Measurements from ENCODE around the gene IKZF2. TPM values are rescaled to one million over a fixed set of nuclear protein-coding genes. Genes with fewer than 3 reads are reported as not detected.
A peak's percentile ranks its signal among the peaks of the same experiment; 100 is the strongest.

IKZF2 gene
- total RNA-seq, 3 donors from 2014 or later: 5.6 to 11.1 (median 8.6) TPM

DNA sequence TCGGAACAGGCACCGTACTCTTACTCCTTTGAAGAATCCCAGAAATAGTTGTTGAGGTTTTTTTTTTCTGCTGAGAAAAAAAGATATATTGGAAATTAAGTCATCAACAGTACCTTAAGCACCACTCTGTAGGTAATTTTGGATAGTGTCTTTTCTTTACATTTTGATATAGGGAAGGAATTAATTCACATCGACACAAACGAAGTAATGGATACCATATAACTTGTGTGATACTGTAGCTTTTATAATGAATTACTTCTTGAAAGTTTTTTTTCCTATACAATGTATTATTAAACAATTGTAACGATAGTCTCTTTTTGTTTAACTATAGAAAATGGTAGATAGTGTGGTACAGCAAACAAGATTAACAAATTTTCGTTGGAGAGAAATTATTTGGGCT is 1.5 kb upstream of the IKZF2 start:
- Histone ChIP-seq H3K4me1 (ENCODE audit: low read depth) (peaks cover 5% of the 10 kb centered on the region), H3K9me3 (no peaks in the 10 kb centered on the region), H3K4me3 (no peak overlapping the region), H3K36me3 (ENCODE audit: low read depth) (no peaks in the 10 kb centered on the region)
- DNase-seq: no peak
- ATAC-seq: no peak
- TF ChIP-seq, protein P1, sequence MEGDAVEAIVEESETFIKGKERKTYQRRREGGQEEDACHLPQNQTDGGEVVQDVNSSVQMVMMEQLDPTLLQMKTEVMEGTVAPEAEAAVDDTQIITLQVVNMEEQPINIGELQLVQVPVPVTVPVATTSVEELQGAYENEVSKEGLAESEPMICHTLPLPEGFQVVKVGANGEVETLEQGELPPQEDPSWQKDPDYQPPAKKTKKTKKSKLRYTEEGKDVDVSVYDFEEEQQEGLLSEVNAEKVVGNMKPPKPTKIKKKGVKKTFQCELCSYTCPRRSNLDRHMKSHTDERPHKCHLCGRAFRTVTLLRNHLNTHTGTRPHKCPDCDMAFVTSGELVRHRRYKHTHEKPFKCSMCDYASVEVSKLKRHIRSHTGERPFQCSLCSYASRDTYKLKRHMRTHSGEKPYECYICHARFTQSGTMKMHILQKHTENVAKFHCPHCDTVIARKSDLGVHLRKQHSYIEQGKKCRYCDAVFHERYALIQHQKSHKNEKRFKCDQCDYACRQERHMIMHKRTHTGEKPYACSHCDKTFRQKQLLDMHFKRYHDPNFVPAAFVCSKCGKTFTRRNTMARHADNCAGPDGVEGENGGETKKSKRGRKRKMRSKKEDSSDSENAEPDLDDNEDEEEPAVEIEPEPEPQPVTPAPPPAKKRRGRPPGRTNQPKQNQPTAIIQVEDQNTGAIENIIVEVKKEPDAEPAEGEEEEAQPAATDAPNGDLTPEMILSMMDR (IDR thresholded peaks at IDR 0.05): no peak
- intact Hi-C loops (cut with DNase I, micrococcal nuclease): loop anchor here (2.0 to 10.0 kb wide), 2 partner anchors 376 to 378 kb away; no protein-coding TSS in a partner anchor

DNA sequence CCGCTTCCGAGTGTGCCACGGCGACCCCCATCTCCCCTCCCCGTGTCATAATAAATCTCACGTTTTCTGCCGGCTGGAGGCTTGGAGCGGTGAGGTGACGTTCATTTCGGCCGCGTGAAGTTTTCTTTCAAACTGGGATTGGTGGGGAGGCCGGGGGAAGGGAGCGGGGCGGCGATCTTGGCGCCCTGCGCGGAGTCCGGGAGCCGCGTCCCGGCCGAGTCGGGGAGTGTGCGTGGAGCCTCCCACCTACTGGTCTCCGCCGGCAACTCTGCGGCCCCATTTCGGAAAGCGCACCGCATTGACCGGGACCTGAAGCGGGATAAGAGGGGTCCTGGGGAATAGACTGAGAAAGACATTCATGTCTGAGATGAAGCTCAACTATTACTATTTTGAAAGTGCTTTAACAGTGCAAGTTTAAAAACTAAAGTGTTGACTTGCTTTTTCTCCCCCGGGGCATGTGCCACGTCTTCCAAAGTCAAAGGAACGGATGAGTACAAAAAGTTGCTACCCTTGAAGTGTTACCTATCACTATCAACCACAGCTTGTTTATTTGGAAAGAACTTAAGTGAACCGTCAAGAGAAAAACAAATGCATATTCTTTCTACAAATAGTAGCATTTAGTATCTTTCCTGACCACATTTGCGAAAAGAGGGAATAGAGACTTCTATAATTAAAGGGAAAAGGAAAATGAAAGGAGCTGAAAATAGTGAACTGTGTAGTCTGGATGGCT is 818 bp upstream of the IKZF2 start:
- intact Hi-C loops (cut with DNase I, micrococcal nuclease): loop anchor here (2.0 to 10.0 kb wide), 2 partner anchors 375 to 377 kb away; no protein-coding TSS in a partner anchor
- ATAC-seq (peak; percentile 76), DNase-seq (peak; percentile 71 to 82 (median 79))
- H3K9me3 ChIP-seq: no peaks in the 10 kb centered on the region
- TF ChIP-seq, protein P1 (IDR thresholded peaks at IDR 0.05): peak; percentile 39
- H3K36me3 ChIP-seq (ENCODE audit: low read depth): no peaks in the 10 kb centered on the region
- H3K4me3 ChIP-seq: peak overlapping the region; percentile 82
- H3K4me1 ChIP-seq (ENCODE audit: low read depth): peaks cover 5% of the 10 kb centered on the region

DNA sequence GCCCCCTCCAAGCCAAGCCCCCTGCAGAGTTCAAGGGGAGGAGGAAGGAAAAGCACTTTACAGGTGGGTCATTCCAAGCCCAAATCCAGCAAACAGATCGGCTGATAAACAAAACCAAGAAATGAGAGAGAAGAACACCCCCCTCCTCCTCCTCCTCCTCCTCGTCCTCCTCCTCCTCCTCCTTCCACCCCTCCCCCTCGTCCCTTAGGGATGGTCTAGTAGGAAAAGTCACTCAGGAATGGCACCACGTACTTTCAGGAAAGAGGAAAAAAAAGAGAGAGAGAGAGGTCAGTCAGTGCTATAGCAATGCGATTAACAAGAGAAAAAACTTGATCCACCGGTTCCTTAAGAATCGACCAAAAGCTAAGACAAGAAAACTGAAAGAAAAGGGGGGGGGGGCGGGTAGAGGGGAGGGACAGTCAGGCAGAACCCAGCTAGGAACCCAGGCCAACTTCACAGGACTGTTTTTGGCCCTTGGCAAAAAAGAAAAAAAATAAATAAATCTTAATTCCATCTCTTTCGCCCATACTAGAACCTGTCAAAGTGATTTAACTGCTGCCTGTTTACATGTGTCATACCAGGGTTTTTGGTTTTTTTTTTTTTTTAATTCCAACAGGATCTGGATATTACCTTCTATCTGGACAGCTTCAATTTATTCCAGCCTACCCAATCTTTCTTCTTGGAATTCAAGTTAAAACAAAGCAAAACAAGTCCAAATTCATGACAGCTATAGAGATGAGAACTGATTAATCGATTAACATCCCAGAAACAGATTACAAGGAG is 906 bp downstream of the IKZF2 start:
- Histone ChIP-seq H3K9me3 (no peaks in the 10 kb centered on the region), H3K36me3 (ENCODE audit: low read depth) (no peaks in the 10 kb centered on the region), H3K4me3 (peak overlapping the region; percentile 20), H3K4me1 (ENCODE audit: low read depth) (peaks cover 5% of the 10 kb centered on the region)
- intact Hi-C loops (cut with DNase I, micrococcal nuclease): loop anchor here in 1 of 2 donors (10.0 kb wide), 1 partner anchor 376 kb away; no protein-coding TSS in a partner anchor
- ATAC-seq (no peak), DNase-seq (peak in 1 of 3 donors; percentile 44)
- TF ChIP-seq, protein P1 (IDR thresholded peaks at IDR 0.05): no peak

DNA sequence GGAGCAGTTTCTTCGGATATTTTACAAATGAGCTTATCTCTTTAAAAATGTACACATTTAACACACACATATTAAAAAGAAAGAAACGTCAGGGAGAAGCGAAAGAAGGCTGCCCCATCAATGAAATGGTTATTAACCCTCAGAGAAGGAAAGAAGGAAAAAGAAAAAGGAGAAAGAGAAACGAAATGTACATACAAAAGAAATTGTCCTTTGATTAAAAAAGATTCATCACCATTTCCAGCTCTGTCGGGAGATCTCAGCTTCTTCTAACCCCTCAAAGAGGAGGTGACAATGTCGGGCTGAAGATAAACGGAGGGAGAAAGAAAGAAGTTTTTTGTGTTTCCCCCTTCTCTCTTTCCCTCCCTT is 1.5 kb downstream of the IKZF2 start:
- Histone ChIP-seq H3K9me3 (no peaks in the 10 kb centered on the region), H3K4me3 (no peak overlapping the region), H3K4me1 (ENCODE audit: low read depth) (peaks cover 5% of the 10 kb centered on the region), H3K36me3 (ENCODE audit: low read depth) (no peaks in the 10 kb centered on the region)
- TF ChIP-seq, protein P1 (IDR thresholded peaks at IDR 0.05): no peak
- intact Hi-C loops (cut with DNase I, micrococcal nuclease): loop anchor here in 1 of 2 donors (10.0 kb wide), 1 partner anchor 375 kb away; no protein-coding TSS in a partner anchor
- ATAC-seq: no peak
- no peak for DNase-seq

DNA sequence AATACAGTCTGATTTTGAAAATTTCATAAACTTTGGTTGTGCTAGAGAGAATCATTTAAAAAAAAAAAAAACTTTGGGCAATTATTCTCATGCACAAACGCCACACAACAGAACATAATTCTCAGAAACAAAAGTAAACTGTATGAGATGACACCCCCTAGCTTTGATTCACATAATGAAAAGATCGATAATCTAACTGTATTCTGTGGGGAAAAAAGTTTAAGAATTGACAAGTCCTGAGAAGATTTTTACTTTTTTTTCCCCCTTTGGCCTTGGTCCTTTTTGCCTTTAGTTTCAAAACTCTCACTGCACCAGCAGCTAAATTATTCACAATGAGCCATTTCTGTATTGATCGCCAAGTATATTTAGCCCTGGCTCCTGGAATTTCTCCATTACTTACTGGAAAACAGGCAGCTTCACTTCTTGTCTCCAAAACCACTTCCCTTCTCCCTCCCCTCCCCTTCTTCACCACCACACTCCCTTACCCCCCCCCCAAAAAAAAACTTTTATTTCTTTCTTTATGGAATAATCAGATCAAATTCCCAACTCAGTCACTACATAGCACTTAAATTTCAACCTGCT is 2.0 kb downstream of the IKZF2 start:
- Histone ChIP-seq H3K36me3 (ENCODE audit: low read depth) (no peaks in the 10 kb centered on the region), H3K9me3 (no peaks in the 10 kb centered on the region), H3K4me3 (no peak overlapping the region), H3K4me1 (ENCODE audit: low read depth) (peaks cover 5% of the 10 kb centered on the region)
- ATAC-seq (no peak), DNase-seq (no peak)
- intact Hi-C loops (cut with DNase I, micrococcal nuclease): no loop called here
- TF ChIP-seq, protein P1 (IDR thresholded peaks at IDR 0.05): no peak
